ENCODE results near the gene MAK. TPM values are rescaled to one million over a fixed set of nuclear protein-coding genes. Genes with fewer than 3 reads are reported as not detected.

MAK gene
- total and polyA plus RNA-seq, 2 of the 13 experiments (the other 11 are each of a cell fraction or from before 2014, with no cell fraction given): 0.04 TPM; not detected in 1

DNA sequence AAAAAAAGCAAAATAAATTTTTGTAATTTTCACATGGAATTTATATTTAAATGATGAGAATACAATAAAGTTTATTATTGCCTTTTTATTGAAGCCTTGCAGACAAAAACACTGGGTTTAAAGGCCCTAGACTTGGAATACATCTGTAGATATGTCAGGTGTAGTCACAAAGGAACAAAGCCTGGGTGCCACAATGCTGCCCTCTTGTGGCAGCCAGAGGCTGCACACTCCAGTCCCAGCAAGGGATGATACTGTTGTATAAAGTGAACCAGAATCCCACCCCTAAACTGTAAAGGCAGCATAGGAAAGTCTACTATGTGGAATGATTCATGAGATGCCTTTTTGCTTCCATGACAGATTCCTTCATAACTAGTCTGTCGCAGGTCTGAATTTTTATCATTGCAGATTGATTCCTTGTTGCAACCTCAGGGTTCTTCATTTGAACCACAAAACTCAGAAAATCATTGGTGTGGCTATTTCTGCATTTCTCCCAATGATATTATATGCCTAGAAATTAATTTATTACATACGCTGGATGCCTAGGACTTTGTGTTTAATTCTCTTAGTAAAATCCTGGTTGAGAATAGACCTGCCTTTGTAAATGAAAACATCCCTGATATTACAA is 37.0 kb downstream of the MAK start (continued):
- TF ChIP-seq SNRNP70 (IDR thresholded peaks at IDR 0.05; ENCODE audit: low read depth, low read length) (no peak), ZNF720 (CRISPR knock-in tag; IDR thresholded peaks at IDR 0.05) (no peak), U2AF1 (optimal IDR thresholded peaks at IDR 0.05; ENCODE audit: low read depth, low read length) (no peak), HNF4A (CRISPR knock-in tag; IDR thresholded peaks at IDR 0.05) (no peak), ZNF224 (CRISPR knock-in tag; IDR thresholded peaks at IDR 0.05) (no peak), SRF (IDR thresholded peaks at IDR 0.05; ENCODE audit: low read depth, low read length) (no peak), SP1 (IDR thresholded peaks at IDR 0.05) (no peak), SP1 (CRISPR knock-in tag; IDR thresholded peaks at IDR 0.05) (no peak), PBX3 (CRISPR knock-in tag; IDR thresholded peaks at IDR 0.05; ENCODE audit: borderline replicate concordance) (no peak), SMAD3 (CRISPR knock-in tag; IDR thresholded peaks at IDR 0.05) (peak; percentile 44; the same call in 1 of the 2 replicates), SMARCE1 (IDR thresholded peaks at IDR 0.05; ENCODE audit: borderline replicate concordance) (no peak), SRSF9 (IDR thresholded peaks at IDR 0.05; ENCODE audit: borderline replicate concordance, insufficient read depth, low read depth, low read length, poor library complexity, severe bottlenecking) (no peak), ZNF878 (CRISPR knock-in tag; IDR thresholded peaks at IDR 0.05) (no peak), SIX1 (CRISPR knock-in tag; IDR thresholded peaks at IDR 0.05; ENCODE audit: borderline replicate concordance) (no peak), ZNF230 (CRISPR knock-in tag; IDR thresholded peaks at IDR 0.05) (no peak), IKZF4 (CRISPR knock-in tag; IDR thresholded peaks at IDR 0.05; ENCODE audit: borderline replicate concordance, low read depth, not compliant biosample characterization) (no peak), ZFP41 (CRISPR knock-in tag; IDR thresholded peaks at IDR 0.05; ENCODE audit: borderline replicate concordance) (no peak), RAD21 (CRISPR knock-in tag; IDR thresholded peaks at IDR 0.05) (peak; percentile 87), ASH2L (IDR thresholded peaks at IDR 0.05; ENCODE audit: insufficient read length, low read depth, low read length) (peak; percentile 37), ZNF3 (CRISPR knock-in tag; IDR thresholded peaks at IDR 0.05) (no peak), POLR2AphosphoS2 (IDR thresholded peaks at IDR 0.05; ENCODE audit: low read depth, low read length) (no peak), NFIC (IDR thresholded peaks at IDR 0.05; ENCODE audit: low read length) (no peak), ZNF280D (CRISPR knock-in tag; IDR thresholded peaks at IDR 0.05) (no peak), ZNF660 (CRISPR knock-in tag; IDR thresholded peaks at IDR 0.05; ENCODE audit: borderline replicate concordance, low read depth) (no peak), ONECUT2 (CRISPR knock-in tag; IDR thresholded peaks at IDR 0.05) (no peak), ATF7 (IDR thresholded peaks at IDR 0.05) (no peak), ATF7 (CRISPR knock-in tag; IDR thresholded peaks at IDR 0.05) (no peak), KDM6A (CRISPR knock-in tag; IDR thresholded peaks at IDR 0.05; ENCODE audit: low read depth) (no peak)
- TF ChIP-seq, protein P1, sequence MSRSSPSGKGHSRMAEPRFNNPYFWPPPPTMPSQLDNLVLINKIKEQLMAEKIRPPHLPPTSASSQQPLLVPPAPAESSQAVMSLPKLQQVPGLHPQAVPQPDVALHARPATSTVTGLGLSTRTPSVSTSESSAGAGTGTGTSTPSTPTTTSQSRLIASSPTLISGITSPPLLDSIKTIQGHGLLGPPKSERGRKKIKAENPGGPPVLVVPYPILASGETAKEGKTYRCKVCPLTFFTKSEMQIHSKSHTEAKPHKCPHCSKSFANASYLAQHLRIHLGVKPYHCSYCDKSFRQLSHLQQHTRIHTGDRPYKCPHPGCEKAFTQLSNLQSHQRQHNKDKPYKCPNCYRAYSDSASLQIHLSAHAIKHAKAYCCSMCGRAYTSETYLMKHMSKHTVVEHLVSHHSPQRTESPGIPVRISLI (CRISPR knock-in tag; IDR thresholded peaks at IDR 0.05; ENCODE audit: borderline replicate concordance): no peak
